K562 (cell line): ENCODE measurements around the gene GART. TPM values are rescaled to one million over a fixed set of nuclear protein-coding genes. Genes with fewer than 3 reads are reported as not detected.

Source experiments
- ARID3A ChIP-seq: IDR thresholded peaks from 2 replicates; pipeline ENCODE4 v1.6.1; 2012; ENCODE audit warnings: low read depth, low read length, improper control_type of control experiment, borderline replicate concordance
- ARID3B ChIP-seq: fragments of 250-450 bp; sonication (Bioruptor Pico); IDR thresholded peaks from 2 replicates; pipeline ENCODE4 v1.4.0; 2020; ENCODE audit warnings: borderline replicate concordance
- BACH1 ChIP-seq: fragments of 200-800 bp; sonication (Bioruptor generic); IDR thresholded peaks from 2 replicates; pipeline ENCODE4 v1.6.1; 2016; ENCODE audit warnings: missing genetic modification characterization, missing compliant biosample characterization
- ELF2 ChIP-seq: fragments of 250-450 bp; sonication (Bioruptor Pico); IDR thresholded peaks from 2 replicates; pipeline ENCODE4 v1.5.0; 2021; ENCODE audit warnings: mild to moderate bottlenecking
- GATAD2A ChIP-seq: fragments of 450-650 bp; IDR thresholded peaks from 2 replicates; pipeline ENCODE4 v1.6.1; 2017
- GATAD2B ChIP-seq: fragments of 450-650 bp; IDR thresholded peaks from 2 replicates; pipeline ENCODE4 v1.6.1; 2017; ENCODE audit warnings: mild to moderate bottlenecking, borderline replicate concordance
- HINFP ChIP-seq: fragments of 450-650 bp; conservative IDR thresholded peaks from 2 replicates; pipeline ENCODE4 v1.6.1; 2016; ENCODE audit warnings: missing genetic modification characterization, low read depth, mild to moderate bottlenecking, control low read depth, missing compliant biosample characterization
- MAX ChIP-seq: sonication (generic); formaldehyde crosslinking; IDR thresholded peaks from 2 replicates; pipeline ENCODE4 v1.9.0; 2022; ENCODE audit warnings: mild to moderate bottlenecking, missing genetic modification reagents
- MCM3 ChIP-seq: fragments of 450-650 bp; IDR thresholded peaks from 2 replicates; pipeline ENCODE4 v1.6.1; 2016
- MXI1 ChIP-seq: IDR thresholded peaks from 2 replicates; pipeline ENCODE4 v1.6.1; 2011; ENCODE audit warnings: low read depth, mild to moderate bottlenecking, improper control_type of control experiment, low read length
- NR2F6 ChIP-seq: fragments of 450-650 bp; formaldehyde crosslinking; IDR thresholded peaks from 2 replicates; pipeline ENCODE4 v1.4.0; 2020; ENCODE audit warnings: mild to moderate bottlenecking
- PHF20 ChIP-seq: fragments of 450-650 bp; IDR thresholded peaks from 2 replicates; pipeline ENCODE4 v1.6.1; 2018; ENCODE audit not compliant: partially characterized antibody
- POLR2A ChIP-seq: fragments of 450-650 bp; conservative IDR thresholded peaks from 2 replicates; pipeline ENCODE4 v1.6.1; 2016
- SIN3B ChIP-seq: fragments of 450-650 bp; IDR thresholded peaks from 2 replicates; pipeline ENCODE4 v1.6.1; 2017; ENCODE audit warnings: low read depth, mild to moderate bottlenecking, moderate library complexity
- TAL1 ChIP-seq: fragments of 450-650 bp; IDR thresholded peaks from 2 replicates; pipeline ENCODE4 v1.6.1; 2016; ENCODE audit warnings: mild to moderate bottlenecking
- TFAM ChIP-seq: fragments of 250-450 bp; sonication (Bioruptor Pico); conservative IDR thresholded peaks from 2 replicates; pipeline ENCODE4 v1.5.0; 2021; ENCODE audit warnings: mild to moderate bottlenecking, moderate library complexity
- ZMIZ1 ChIP-seq, 2 experiments: fragments of 150-350 bp in 1 of 2; IDR thresholded peaks; 2 replicates each; pipeline ENCODE4 v1.6.1; 2012 to 2016; ENCODE audit warnings: low read depth in 2 of 2, low read length in 2 of 2, mild to moderate bottlenecking in 1 of 2, moderate library complexity in 1 of 2
- ZNF143 ChIP-seq: sonication (generic); formaldehyde crosslinking; IDR thresholded peaks from 2 replicates; pipeline ENCODE4 v1.9.0; 2022; ENCODE audit warnings: mild to moderate bottlenecking, missing genetic modification reagents
- ZNF253 ChIP-seq: fragments of 250-450 bp; sonication (Bioruptor Pico); conservative IDR thresholded peaks from 2 replicates; pipeline ENCODE4 v1.6.1; 2021; ENCODE audit warnings: mild to moderate bottlenecking
- ZNF586 ChIP-seq: fragments of 450-650 bp; formaldehyde crosslinking; conservative IDR thresholded peaks from 2 replicates; pipeline ENCODE4 v1.4.0; 2020; ENCODE audit warnings: mild to moderate bottlenecking, moderate library complexity
- polyA plus RNA-seq, 8 experiments: library from polyadenylated mRNA; depleted of rRNA in 4 of 8; stranded (reverse) in 5 of 8; unstranded in 3 of 8; fragments of >200 nt; fragmentation: Nextera tagmentation in 2 of 8; fragmentation: Illumina TruSeq in 1 of 8; extraction: Ambion mirVana in 2 of 8; extraction: Trizol in 1 of 8; gene quantifications; 2 replicates each; pipeline versions ENCODE4 v1.2.1 to v1.2.3, GENCODE V29; 2011 to 2014; ENCODE audit warnings: inconsistent platforms in 1 of 8, missing spikeins in 1 of 8
- total RNA-seq, 7 experiments: library from RNA; depleted of rRNA in 6 of 7; stranded (reverse); fragments of >200 nt in 6 of 7; fragmentation: Illumina TruSeq in 2 of 7; extraction: Trizol in 2 of 7; gene quantifications; 2 replicates each; pipeline versions ENCODE4 v1.2.1 to v1.2.3, GENCODE V29; 2011 to 2021; ENCODE audit warnings: low replicate concordance in 1 of 7

Gene GART
- total and polyA plus RNA-seq, 9 of the 15 experiments (the other 6 are each of a cell fraction or from before 2014, with no cell fraction given) = 141 to 429 (median 349) TPM

- TF ChIP-seq ZMIZ1 (IDR thresholded peaks at IDR 0.05; ENCODE audit: low read depth in 2 of 2, low read length in 2 of 2) (no peak), ARID3A (no peak), BACH1 (tag) (no peak), HINFP (tag) (no peak), TFAM (no peak), ZNF143 (CRISPR knock-in tag) (no peak), TAL1 (no peak), ELF2 (CRISPR knock-in tag) (0 out of 2 replicates have a peak, but pooled peaks have one; percentile 9), GATAD2A (peak; percentile 32; the same call in 1 of the 2 replicates), ZNF253 (CRISPR knock-in tag) (no peak), NR2F6 (no peak), MCM3 (no peak), MAX (CRISPR knock-in tag) (peak; percentile 32; the same call in 1 of the 2 replicates), ARID3B (no peak), PHF20 (no peak), GATAD2B (0 out of 2 replicates have a peak, but pooled peaks have one; percentile 58), ZNF586 (CRISPR knock-in tag) (no peak), SIN3B (peak; percentile 74; the same call in 1 of the 2 replicates), MXI1 (no peak), POLR2A (peak; percentile 85)
Measured at GRCh38 chr21:33588485-33589335, 46.8 kb upstream of the GART start, which contains the start of gene DONSON (continued).
